Retina (tissue), 1 donor: ENCODE data around the gene MTG1.

Source experiments
- DNase-seq: peaks from one replicate; pipeline ENCODE4 v3.0.0-alpha.2; 2016

The MTG1 gene

DNA sequence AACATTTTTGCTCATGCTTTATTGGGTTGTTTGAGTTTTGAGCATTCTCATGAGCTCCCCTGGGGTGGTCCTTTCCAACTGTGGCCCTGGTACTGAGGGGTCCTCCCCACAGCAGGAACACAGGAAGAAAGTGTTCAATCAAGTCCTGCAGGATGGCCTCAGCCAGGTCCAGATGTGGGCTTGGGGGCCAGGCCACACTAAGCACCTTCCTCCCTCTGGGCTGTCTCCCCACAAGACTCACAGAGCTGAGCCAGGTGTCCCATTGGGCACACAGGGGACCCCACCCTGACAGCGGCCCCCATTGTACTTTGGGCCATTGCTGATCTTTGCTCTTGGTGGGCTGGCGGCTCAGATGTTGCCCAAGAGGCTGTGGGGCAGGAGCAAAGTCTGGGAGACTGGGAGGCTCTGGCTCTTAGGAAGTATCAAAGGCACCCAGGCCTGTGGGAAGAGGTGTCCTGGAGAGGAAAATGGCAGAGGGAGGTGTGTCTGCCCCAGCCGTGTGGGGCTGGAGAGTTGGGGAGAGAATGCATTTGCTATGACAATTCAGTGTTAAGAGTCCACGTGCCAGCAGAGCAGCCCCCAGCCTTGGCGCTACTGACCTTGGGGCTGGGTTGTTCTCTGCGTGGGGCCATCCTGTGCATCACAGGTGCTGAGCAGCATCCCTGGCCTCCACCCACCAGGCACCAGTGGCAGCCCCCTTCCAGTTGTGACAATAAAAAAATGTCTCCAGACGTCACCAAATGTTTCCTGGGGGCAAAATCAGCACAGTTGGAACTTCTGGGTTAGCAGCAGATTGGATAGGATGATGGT, 77.5 kb downstream of the MTG1 start:
- no peak for DNase-seq
